HFFc6 (cell line): ENCODE data around the gene THBS2. TPM values are rescaled to one million over a fixed set of nuclear protein-coding genes. Genes with fewer than 3 reads are reported as not detected.
A peak's percentile ranks its signal among the peaks of the same experiment; 100 is the strongest.

ENCODE experiments used
- DNase-seq: peaks from one replicate; pipeline ENCODE4 v3.0.0-alpha.2; 2018
- H3K27ac Mint-ChIP-seq: 2 replicates; pipeline ENCODE4 v1.8.0; 2020; ENCODE audit warnings: mild to moderate bottlenecking, mixed read lengths
- H3K27me3 Mint-ChIP-seq: 2 replicates; pipeline ENCODE4 v1.8.0; 2021; ENCODE audit warnings: mild to moderate bottlenecking, moderate library complexity, mixed read lengths; ENCODE audit not compliant: insufficient read depth
- H3K36me3 Mint-ChIP-seq: 2 replicates; pipeline ENCODE4 v1.8.0; 2021; ENCODE audit warnings: low read depth, mixed read lengths
- H3K4me1 Mint-ChIP-seq: 2 replicates; pipeline ENCODE4 v1.8.0; 2020; ENCODE audit warnings: low read depth, mixed read lengths
- H3K4me3 Mint-ChIP-seq: 2 replicates; pipeline ENCODE4 v1.8.0; 2020; ENCODE audit warnings: mild to moderate bottlenecking, moderate library complexity, mixed read lengths
- H3K9me3 Mint-ChIP-seq: 2 replicates; pipeline ENCODE4 v1.8.0; 2020; ENCODE audit warnings: mild to moderate bottlenecking, mixed read lengths
- CTCF ChIP-seq: fragments of 200-600 bp; sonication (generic); IDR thresholded peaks from 2 replicates; pipeline ENCODE4 v1.5.0; 2021; ENCODE audit warnings: antibody characterized with exemption, mild to moderate bottlenecking
- total RNA-seq, 6 experiments: library from RNA; stranded (reverse); fragmentation: NEBNext Ultra II Directional; extraction: Animal tissue kit (Norgen Biotek cat#: 25700); gene quantifications; 2 replicates in 1 of 6; 3 replicates in 5 of 6; pipeline ENCODE4 v1.2.3, GENCODE V29; 2021

The THBS2 gene
- total RNA-seq, 6 experiments from 2014 or later = 156 to 254 (median 218) TPM

GRCh38 chr6:169251822-169252504 lies 1.7 kb downstream of the THBS2 start:
- no peaks in the 10 kb centered on the region for H3K9me3 Mint-ChIP-seq
- peak overlapping the region; percentile 98 for H3K4me3 Mint-ChIP-seq
- peaks cover 60% of the 10 kb centered on the region for H3K36me3 Mint-ChIP-seq
- H3K27me3 Mint-ChIP-seq = peaks cover 10% of the 10 kb centered on the region
- TF ChIP-seq CTCF = no peak
- no peak for DNase-seq
- peak overlapping the region; percentile 90 for H3K27ac Mint-ChIP-seq
- peaks cover 45% of the 10 kb centered on the region for H3K4me1 Mint-ChIP-seq

- Mint-ChIP-seq H3K9me3 (no peaks in the 10 kb centered on the region), H3K27ac (peak overlapping the region; percentile 90), H3K4me1 (peaks cover 45% of the 10 kb centered on the region), H3K4me3 (peak overlapping the region; percentile 98), H3K27me3 (peaks cover 10% of the 10 kb centered on the region), H3K36me3 (peaks cover 66% of the 10 kb centered on the region)
- no peak for DNase-seq
- TF ChIP-seq CTCF = no peak
Observed at GRCh38 chr6:169251371-169251802, 2.3 kb downstream of the THBS2 start.

GRCh38 chr6:169250660-169251059 lies 3.0 kb downstream of the THBS2 start:
- H3K27ac Mint-ChIP-seq = peak overlapping the region; percentile 90
- peaks cover 45% of the 10 kb centered on the region for H3K4me1 Mint-ChIP-seq
- peaks cover 10% of the 10 kb centered on the region for H3K27me3 Mint-ChIP-seq
- H3K36me3 Mint-ChIP-seq = peaks cover 72% of the 10 kb centered on the region
- DNase-seq = peak; percentile 92
- no peaks in the 10 kb centered on the region for H3K9me3 Mint-ChIP-seq
- no peak; the same call in 1 of the 2 replicates for TF ChIP-seq CTCF
- H3K4me3 Mint-ChIP-seq = peak overlapping the region; percentile 98

- H3K27me3 Mint-ChIP-seq = peaks cover 10% of the 10 kb centered on the region
- no peak for TF ChIP-seq CTCF
- no peak overlapping the region for H3K4me3 Mint-ChIP-seq
- peaks cover 38% of the 10 kb centered on the region for H3K4me1 Mint-ChIP-seq
- no peaks in the 10 kb centered on the region for H3K9me3 Mint-ChIP-seq
- DNase-seq = no peak
- no peak overlapping the region for H3K27ac Mint-ChIP-seq
- H3K36me3 Mint-ChIP-seq = peaks cover 81% of the 10 kb centered on the region
Observed at GRCh38 chr6:169249057-169249456, 4.6 kb downstream of the THBS2 start.

GRCh38 chr6:169248521-169248971 lies 5.1 kb downstream of the THBS2 start:
- Mint-ChIP-seq H3K36me3 (peaks cover 80% of the 10 kb centered on the region), H3K4me1 (peaks cover 35% of the 10 kb centered on the region), H3K27me3 (peaks cover 10% of the 10 kb centered on the region), H3K4me3 (no peak overlapping the region; the same call in 1 of the 2 replicates), H3K9me3 (no peaks in the 10 kb centered on the region), H3K27ac (no peak overlapping the region)
- TF ChIP-seq CTCF = no peak
- DNase-seq = no peak
